B cell (primary cell): ENCODE results near the gene MARVELD1. TPM values are rescaled to one million over a fixed set of nuclear protein-coding genes. Genes with fewer than 3 reads are reported as not detected.
A peak's percentile ranks its signal among the peaks of the same experiment; 100 is the strongest.

ENCODE experiments used
- ATAC-seq: fragments of 200-7000 bp; cut with Tn5 transposase; one replicate; pipeline ENCODE4 v1.10.0; 2021; ENCODE audit warnings: low read depth, mild to moderate bottlenecking, moderate number of reproducible peaks, moderate library complexity
- CTCF ChIA-PET: fragments of 350-600 bp; sonication (Branson Sonifier 250); formaldehyde crosslinking; loops from one replicate; lab custom pipeline; 2021; ENCODE audit warnings: antibody characterized with exemption, inconsistent platforms; lab: Charles Lee
- POLR2A ChIA-PET: fragments of 350-600 bp; sonication (Branson Sonifier 250); formaldehyde crosslinking; loops from one replicate; lab custom pipeline; 2021; ENCODE audit warnings: antibody characterized with exemption; lab: Charles Lee
- DNase-seq: peaks from one replicate; pipeline ENCODE4 v3.0.0; 2013
- H2AFZ ChIP-seq: 2 replicates; pipeline ENCODE4 v1.6.1; 2012; ENCODE audit warnings: mild to moderate bottlenecking, low read depth, low read length; ENCODE audit not compliant: insufficient read depth, poor library complexity, severe bottlenecking
- H3K27ac ChIP-seq, 2 donors: 1 replicate in 1 of 2; 2 replicates in 1 of 2; pipeline ENCODE4 v1.5.1; 2012 to 2013; ENCODE audit warnings: low read length in 2 of 2, mild to moderate bottlenecking in 2 of 2, moderate library complexity in 1 of 2
- H3K27me3 ChIP-seq, 4 experiments: fragments of 200-600 bp in 1 of 4; sonication (generic) in 1 of 4; replicated peaks in 1 of 4; 1 replicate in 2 of 4; 2 replicates in 2 of 4; pipeline versions ENCODE4 v1.6.1 to v1.7.0; 2013 to 2016; ENCODE audit warnings: low read length in 3 of 4, mild to moderate bottlenecking in 2 of 4, mixed read lengths in 1 of 4, moderate library complexity in 1 of 4; ENCODE audit not compliant: insufficient read depth in 4 of 4, control insufficient read depth in 3 of 4; ENCODE audit errors: control extremely low read depth in 1 of 4
- H3K36me3 ChIP-seq, 2 experiments: replicated peaks in 1 of 2; 1 replicate in 1 of 2; 2 replicates in 1 of 2; pipeline versions ENCODE4 v1.6.1 to v1.7.1; 2013; ENCODE audit warnings: low read length in 1 of 2; ENCODE audit not compliant: insufficient read depth in 2 of 2, control insufficient read depth in 1 of 2; ENCODE audit errors: control extremely low read depth in 1 of 2, extremely low read depth in 1 of 2
- H3K4me1 ChIP-seq, 2 donors: fragments of 200-600 bp in 1 of 2; sonication (generic) in 1 of 2; 1 replicate in 1 of 2; 2 replicates in 1 of 2; pipeline versions ENCODE4 v1.5.1 to v1.6.1; 2013 to 2017; ENCODE audit warnings: low read length in 2 of 2; ENCODE audit not compliant: control insufficient read depth in 2 of 2, insufficient read depth in 2 of 2
- H3K4me2 ChIP-seq: replicated peaks from 2 replicates; pipeline ENCODE3; 2012; ENCODE audit warnings: mild to moderate bottlenecking, low read depth, low read length; ENCODE audit not compliant: poor library complexity, severe bottlenecking
- H3K4me3 ChIP-seq, 5 experiments: fragments of 200-600 bp in 1 of 5; sonication (generic) in 1 of 5; 1 replicate in 3 of 5; 2 replicates in 2 of 5; pipeline versions ENCODE4 v1.5.1 to v1.7.0; 2011 to 2016; ENCODE audit warnings: low read length in 4 of 5, mild to moderate bottlenecking in 4 of 5, low read depth in 2 of 5, control low read depth in 1 of 5, moderate library complexity in 1 of 5; ENCODE audit not compliant: insufficient read depth in 1 of 5; ENCODE audit errors: control extremely low read depth in 1 of 5, extremely low read depth in 1 of 5
- H3K79me2 ChIP-seq: fragments of 200-600 bp; sonication (generic); one replicate; pipeline ENCODE4 v1.6.0; 2016; ENCODE audit warnings: low read length; ENCODE audit not compliant: control insufficient read depth, insufficient read depth
- H3K9ac ChIP-seq: fragments of 200-600 bp; sonication (generic); 2 replicates; pipeline ENCODE4 v1.6.1; 2017; ENCODE audit warnings: mild to moderate bottlenecking, low read length, moderate library complexity
- H3K9me3 ChIP-seq, 3 donors: one replicate each; pipeline versions ENCODE4 v1.6.1 to v1.7.1; 2013; ENCODE audit warnings: low read length in 2 of 3; ENCODE audit not compliant: control insufficient read depth in 2 of 3, insufficient read depth in 1 of 3; ENCODE audit errors: control extremely low read depth in 1 of 3
- H4K20me1 ChIP-seq: 2 replicates; pipeline ENCODE4 v1.6.0; 2012; ENCODE audit warnings: mild to moderate bottlenecking, low read length; ENCODE audit not compliant: insufficient read depth, control insufficient read depth, poor library complexity, severe bottlenecking
- H3K27ac Mint-ChIP-seq: one replicate; pipeline ENCODE4 v1.8.0; 2021; ENCODE audit warnings: mixed read lengths
- H3K27me3 Mint-ChIP-seq: one replicate; pipeline ENCODE4 v1.8.0; 2021; ENCODE audit warnings: mixed read lengths
- H3K4me1 Mint-ChIP-seq: one replicate; pipeline ENCODE4 v1.8.0; 2021; ENCODE audit warnings: mixed read lengths
- H3K4me3 Mint-ChIP-seq: one replicate; pipeline ENCODE4 v1.8.0; 2021; ENCODE audit warnings: mixed read lengths
- H3K9me3 Mint-ChIP-seq: one replicate; pipeline ENCODE4 v1.8.0; 2022; ENCODE audit warnings: mixed read lengths; ENCODE audit not compliant: insufficient read depth
- CTCF ChIP-seq: fragments of 200-600 bp; IDR thresholded peaks from one replicate; pipeline ENCODE4 v1.8.0; 2022; ENCODE audit warnings: antibody characterized with exemption, mild to moderate bottlenecking
- EZH2 ChIP-seq: IDR thresholded peaks from 2 replicates; pipeline ENCODE4 v1.6.1; 2012; ENCODE audit warnings: borderline replicate concordance, low read depth, mild to moderate bottlenecking, moderate library complexity, low read length; ENCODE audit not compliant: insufficient read depth, poor library complexity, severe bottlenecking
- WGBS: methylation state at CpG from one replicate; pipeline ENCODE4 v1.1.5; 2013; ENCODE audit warnings: missing lambda C conversion rate; ENCODE audit not compliant: insufficient coverage; 5-methylcytosine and 5-hydroxymethylcytosine counted together
- intact Hi-C: fragments of 100-400 bp; cut with micrococcal nuclease; formaldehyde crosslinking; loops from one replicate; pipeline ENCODE4 v1.10.0; 2022
- polyA plus RNA-seq: library from polyadenylated mRNA; depleted of rRNA; stranded (reverse); fragments of >200 nt; gene quantifications from 2 replicates; pipeline ENCODE4 v1.2.3, GENCODE V29; 2012
- total RNA-seq, 2 donors: library from RNA; stranded (reverse); fragments of 120-200 nt in 1 of 2; gene quantifications; 1 replicate in 1 of 2; 2 replicates in 1 of 2; pipeline versions ENCODE4 v1.2.3 to v1.2.4, GENCODE V29; 2013 to 2022

The MARVELD1 gene
- total and polyA plus RNA-seq, 2 donors (not counting 1 experiment from before 2014, with no cell fraction given) = 0.45 to 0.54 TPM

DNA sequence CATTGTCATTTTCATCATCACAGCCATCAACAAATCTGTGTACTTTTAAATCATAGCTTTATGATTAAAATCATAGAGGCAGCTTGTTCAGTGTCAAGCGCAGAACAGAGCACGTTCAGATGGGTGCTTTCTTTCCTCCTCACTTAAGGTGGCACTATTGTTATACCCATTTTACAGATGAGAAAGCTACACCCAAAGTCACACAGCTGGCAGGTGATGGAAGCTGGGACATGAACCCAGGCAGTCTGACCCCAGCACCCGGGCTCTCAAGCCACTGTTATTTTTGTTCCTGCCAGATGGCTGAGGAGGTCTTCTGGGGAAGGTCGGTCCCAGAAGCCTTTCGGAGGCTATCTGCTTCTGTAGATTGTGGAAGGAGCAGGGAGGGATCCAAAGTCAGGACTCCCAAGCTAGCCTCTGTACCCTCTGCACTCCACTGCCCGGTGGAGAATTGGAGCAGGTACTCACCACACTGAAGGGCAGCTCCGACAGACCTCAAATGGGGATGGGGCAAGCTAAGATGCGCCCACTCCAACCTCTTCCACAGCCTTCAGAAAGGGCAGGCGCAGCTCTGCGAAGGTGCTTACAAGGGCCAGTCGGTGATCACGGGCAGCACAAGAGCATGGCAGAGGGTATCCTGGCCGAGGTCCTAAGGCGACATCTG, 27.1 kb upstream of the MARVELD1 start:
- H3K27ac Mint-ChIP-seq = peak overlapping the region; percentile 79
- H3K9ac ChIP-seq = peak overlapping the region; percentile 84
- H3K4me3 ChIP-seq = peak overlapping the region; percentile 34 to 80 (median 76)
- no peaks in the 10 kb centered on the region for H3K27me3 ChIP-seq
- H3K4me1 Mint-ChIP-seq = peaks cover 14% of the 10 kb centered on the region
- POLR2A ChIA-PET = interaction anchor here (0.6 to 2.0 kb wide), 5 partner anchors 27 to 50 kb away, joined by 3 to 17 read pairs (median 3); partner anchors contain the start of genes MARVELD1 and ZFYVE27
- no peaks in the 10 kb centered on the region for H3K9me3 ChIP-seq
- no peaks in the 10 kb centered on the region for H3K9me3 Mint-ChIP-seq
- H3K4me2 ChIP-seq = peak overlapping the region; percentile 95
- H3K4me1 ChIP-seq = peaks cover 4 to 15% of the 10 kb centered on the region in 2 donors
- intact Hi-C loops = loop anchor here (2.0 to 5.0 kb wide), 2 partner anchors 54 to 356 kb away; partner anchors contain the start of gene MORN4
- peak overlapping the region; percentile 41 to 71 for H3K27ac ChIP-seq
- H3K27me3 Mint-ChIP-seq = no peaks in the 10 kb centered on the region
- ATAC-seq = no peak
- CTCF ChIA-PET = interaction anchor here (0.6 to 4.0 kb wide), 19 partner anchors 9 to 356 kb away, joined by 3 to 96 read pairs (median 5); partner anchors contain the start of genes ANKRD2, MARVELD1 and ZFYVE27
- H2AFZ ChIP-seq = peak overlapping the region; percentile 91
- H4K20me1 ChIP-seq = no peaks in the 10 kb centered on the region
- H3K79me2 ChIP-seq = no peaks in the 10 kb centered on the region
- H3K36me3 ChIP-seq = no peaks in the 10 kb centered on the region
- H3K4me3 Mint-ChIP-seq = peak overlapping the region; percentile 90
- TF ChIP-seq EZH2 = no peak
- TF ChIP-seq CTCF = no peak
- 19% methylated on average over 14 of the region's 14 CpGs for WGBS
- DNase-seq = no peak
